PC-3 (cell line): ENCODE measurements around the gene CLRN1. TPM values are rescaled to one million over a fixed set of nuclear protein-coding genes. Genes with fewer than 3 reads are reported as not detected.

Experiments
- ATAC-seq: fragments of 200-7000 bp; cut with Tn5 transposase; 2 replicates; pipeline ENCODE4 v1.9.1; 2020; ENCODE audit warnings: mild to moderate bottlenecking, moderate library complexity
- BruUV-seq: library from RNA; stranded (reverse); fragments of 400-500 nt; replicated peaks from 2 replicates; lab custom pipeline; 2021; lab: Mats Ljungman, UMichigan
- CTCF ChIA-PET: fragments of 300-600 bp; sonication (Branson Sonifier 250); formaldehyde crosslinking; loops from one replicate; lab custom pipeline; 2022; ENCODE audit warnings: antibody characterized with exemption; lab: Charles Lee
- POLR2A ChIA-PET: fragments of 300-600 bp; sonication (Branson Sonifier 250); formaldehyde crosslinking; loops from one replicate; lab custom pipeline; 2022; ENCODE audit warnings: antibody characterized with exemption; ENCODE audit not compliant: unreplicated experiment; lab: Charles Lee
- DNase-seq: peaks from one replicate; pipeline ENCODE4 v3.0.0-alpha.2; 2015
- H2AFZ ChIP-seq: fragments of 300-600 bp; sonication (generic); 2 replicates; pipeline ENCODE4 v1.6.0; 2016; ENCODE audit warnings: antibody characterized with exemption, low read length
- H3F3A ChIP-seq: fragments of 300-600 bp; sonication (generic); one replicate; pipeline ENCODE4 v1.6.0; 2017; ENCODE audit warnings: antibody characterized with exemption, low read length, control low read depth, mild to moderate bottlenecking; ENCODE audit not compliant: unreplicated experiment
- H3K27ac ChIP-seq: fragments of 300-600 bp; sonication (generic); 2 replicates; pipeline ENCODE4 v1.5.1; 2016; ENCODE audit warnings: mild to moderate bottlenecking, low read length
- H3K27me3 ChIP-seq: fragments of 300-600 bp; sonication (generic); 2 replicates; pipeline ENCODE4 v1.6.1; 2016; ENCODE audit warnings: low read length, mixed read lengths
- H3K36me3 ChIP-seq: fragments of 300-600 bp; sonication (generic); 2 replicates; pipeline ENCODE4 v1.6.1; 2016; ENCODE audit warnings: low read depth, mixed run types, low read length, mixed read lengths
- H3K4me1 ChIP-seq: fragments of 300-600 bp; sonication (generic); 2 replicates; pipeline ENCODE4 v1.5.1; 2016; ENCODE audit warnings: low read length; ENCODE audit not compliant: insufficient read depth
- H3K4me2 ChIP-seq: fragments of 300-600 bp; sonication (generic); 2 replicates; pipeline ENCODE4 v1.6.0; 2016; ENCODE audit warnings: low read length
- H3K4me3 ChIP-seq: fragments of 300-600 bp; sonication (generic); 2 replicates; pipeline ENCODE4 v1.5.1; 2016; ENCODE audit warnings: mild to moderate bottlenecking, low read length, mixed read lengths
- H3K79me2 ChIP-seq: fragments of 300-600 bp; sonication (generic); 2 replicates; pipeline ENCODE4 v1.6.1; 2017; ENCODE audit warnings: low read length, mixed read lengths
- H3K9ac ChIP-seq: fragments of 300-600 bp; sonication (generic); 2 replicates; pipeline ENCODE4 v1.6.0; 2016; ENCODE audit warnings: mild to moderate bottlenecking, low read length
- H3K9me2 ChIP-seq: fragments of 300-600 bp; sonication (generic); replicated peaks from 2 replicates; pipeline ENCODE4 v1.6.1; 2016; ENCODE audit warnings: mixed run types, low read length, mixed read lengths
- H3K9me3 ChIP-seq: fragments of 300-600 bp; sonication (generic); 2 replicates; pipeline ENCODE4 v1.6.1; 2016; ENCODE audit warnings: low read length, mixed read lengths
- H4K20me1 ChIP-seq: fragments of 300-600 bp; sonication (generic); 2 replicates; pipeline ENCODE4 v1.6.1; 2016; ENCODE audit warnings: low read length, mixed read lengths
- CTCF ChIP-seq: fragments of 300-600 bp; sonication (generic); conservative IDR thresholded peaks from 2 replicates; pipeline ENCODE4 v1.5.1; 2017; ENCODE audit warnings: antibody characterized with exemption, low read depth, mild to moderate bottlenecking, low read length
- EZH2 ChIP-seq: fragments of 300-600 bp; sonication (generic); IDR thresholded peaks from one replicate; pipeline ENCODE4 v1.6.1; 2017; ENCODE audit warnings: antibody characterized with exemption, mild to moderate bottlenecking, low read length; ENCODE audit not compliant: unreplicated experiment
- EZH2phosphoT487 ChIP-seq: fragments of 300-600 bp; sonication (generic); IDR thresholded peaks from 2 replicates; pipeline ENCODE4 v1.6.1; 2018; ENCODE audit warnings: mild to moderate bottlenecking, antibody characterized with exemption, low read length, borderline replicate concordance
- intact Hi-C: fragments of 100-400 bp; cut with micrococcal nuclease; formaldehyde crosslinking; loops from 2 replicates; pipeline ENCODE4 v1.9.0; 2023
- total RNA-seq: library from RNA; depleted of rRNA; stranded (reverse); fragments of >200 nt; gene quantifications from 2 replicates; pipeline ENCODE4 v1.2.3, GENCODE V29; 2014

The CLRN1 gene
- total RNA-seq, 1 experiment from 2014 or later: not detected

- Histone ChIP-seq H4K20me1 (no peaks in the 10 kb centered on the region), H3K9me3 (no peaks in the 10 kb centered on the region), H3K4me1 (no peaks in the 10 kb centered on the region), H3K4me2 (no peak overlapping the region), H3K27ac (no peak overlapping the region), H3K27me3 (peaks cover 78% of the 10 kb centered on the region), H3K9ac (no peak overlapping the region), H2AFZ (no peak overlapping the region), H3K4me3 (no peak overlapping the region), H3F3A (no peaks in the 10 kb centered on the region), H3K9me2 (no peaks in the 10 kb centered on the region), H3K36me3 (no peaks in the 10 kb centered on the region), H3K79me2 (no peaks in the 10 kb centered on the region)
- no TSS peak for BruUV-seq
- intact Hi-C loops: no loop called here
- TF ChIP-seq EZH2: no peak
- TF ChIP-seq EZH2phosphoT487: no peak
- no peak for TF ChIP-seq CTCF
- ChIA-PET POLR2A (no interaction called here), CTCF (no interaction called here)
- DNase-seq (no peak), ATAC-seq (no peak)
Observed at GRCh38 chr3:150984066-150984465, 11.5 kb upstream of the CLRN1 start.

GRCh38 chr3:150978566-150979148, 6.1 kb upstream of the CLRN1 start:
- H3K9ac ChIP-seq: no peak overlapping the region
- H3K4me1 ChIP-seq: no peaks in the 10 kb centered on the region
- no peaks in the 10 kb centered on the region for H3K9me3 ChIP-seq
- peaks cover 93% of the 10 kb centered on the region for H3K27me3 ChIP-seq
- no peaks in the 10 kb centered on the region for H3K36me3 ChIP-seq
- no peaks in the 10 kb centered on the region for H4K20me1 ChIP-seq
- no peak for ATAC-seq
- POLR2A ChIA-PET: no interaction called here
- H3F3A ChIP-seq: no peaks in the 10 kb centered on the region
- no TSS peak for BruUV-seq
- H2AFZ ChIP-seq: no peak overlapping the region
- no peaks in the 10 kb centered on the region for H3K9me2 ChIP-seq
- CTCF ChIA-PET: no interaction called here
- no peaks in the 10 kb centered on the region for H3K79me2 ChIP-seq
- no peak overlapping the region for H3K27ac ChIP-seq
- no peak overlapping the region for H3K4me2 ChIP-seq
- intact Hi-C loops: no loop called here
- no peak overlapping the region for H3K4me3 ChIP-seq
- no peak for DNase-seq
- TF ChIP-seq EZH2phosphoT487 (no peak), CTCF (no peak), EZH2 (no peak)

GRCh38 chr3:150975992-150976368, 3.5 kb upstream of the CLRN1 start:
- H4K20me1 ChIP-seq: no peaks in the 10 kb centered on the region
- no peak overlapping the region for H3K27ac ChIP-seq
- no peak overlapping the region for H3K4me2 ChIP-seq
- H3K9me3 ChIP-seq: no peaks in the 10 kb centered on the region
- no peak for TF ChIP-seq CTCF
- no peak for TF ChIP-seq EZH2
- TF ChIP-seq EZH2phosphoT487: no peak
- H3F3A ChIP-seq: no peaks in the 10 kb centered on the region
- ChIA-PET POLR2A (no interaction called here), CTCF (no interaction called here)
- no peak overlapping the region for H3K9ac ChIP-seq
- H3K36me3 ChIP-seq: no peaks in the 10 kb centered on the region
- BruUV-seq: no TSS peak
- intact Hi-C loops: no loop called here
- no peak overlapping the region for H2AFZ ChIP-seq
- H3K27me3 ChIP-seq: peaks cover 83% of the 10 kb centered on the region
- ATAC-seq: no peak
- H3K79me2 ChIP-seq: no peaks in the 10 kb centered on the region
- no peaks in the 10 kb centered on the region for H3K9me2 ChIP-seq
- H3K4me1 ChIP-seq: peaks cover 5% of the 10 kb centered on the region
- DNase-seq: no peak
- no peak overlapping the region for H3K4me3 ChIP-seq
